ENCODE results near the gene EPHB1. TPM values are rescaled to one million over a fixed set of nuclear protein-coding genes. Genes with fewer than 3 reads are reported as not detected.

Gene EPHB1
- total and polyA plus RNA-seq, 2 of the 13 experiments (the other 11 are each of a cell fraction or from before 2014, with no cell fraction given): 0.07 to 0.21 TPM

DNA sequence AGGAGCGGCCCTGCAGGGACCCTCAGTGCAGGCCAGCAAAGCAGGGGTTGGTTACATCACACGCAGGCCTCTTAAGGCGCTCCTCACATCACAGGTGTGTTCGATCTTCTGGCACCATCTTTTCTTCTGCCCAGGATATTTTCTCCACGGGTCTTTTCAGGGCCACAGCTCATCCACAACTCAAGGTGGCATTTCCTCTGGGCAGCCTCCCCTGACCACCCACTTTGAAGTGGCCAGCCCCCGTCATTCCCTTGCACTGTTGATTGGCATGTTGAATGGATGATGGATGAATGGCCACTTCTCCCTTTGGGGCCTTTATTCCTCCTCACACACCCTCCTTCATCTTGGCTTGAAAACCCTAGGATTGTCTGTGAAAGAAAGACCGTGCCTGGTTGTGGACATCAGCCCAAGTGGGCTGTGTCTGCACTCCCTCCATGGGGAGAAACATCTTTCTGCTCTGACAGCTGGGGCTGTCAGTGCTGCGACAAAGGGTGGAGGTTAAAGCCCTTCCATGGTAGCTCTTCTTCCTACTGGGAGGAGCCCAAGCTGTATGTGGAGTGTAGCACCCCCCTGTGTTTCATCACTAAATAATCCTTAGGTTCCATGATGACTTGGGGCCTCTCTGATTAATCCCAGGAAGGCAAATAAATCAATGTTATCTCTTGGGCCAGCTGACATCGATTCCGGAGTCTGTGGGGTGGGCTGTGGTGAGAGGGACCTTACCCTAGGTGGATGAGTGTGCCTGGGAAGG, 102.5 kb downstream of the EPHB1 start:
- no peak overlapping the region for H3K4me2 ChIP-seq (ENCODE audit: low read depth, low read length)
- H3K27ac ChIP-seq (ENCODE audit: extremely low read length, insufficient read depth, low read length): no peak overlapping the region
- no peaks in the 10 kb centered on the region for H3K36me3 ChIP-seq (replicated peaks in 1 of 2; ENCODE audit: control insufficient read depth in 1 of 2, insufficient read depth in 2 of 2, low read length in 2 of 2)
- DNase-seq (ENCODE audit: low spot score) (no peak), ATAC-seq (no peak), FAIRE-seq (no peak)
- no peak overlapping the region for H2AFZ ChIP-seq (ENCODE audit: low read length)
- no peaks in the 10 kb centered on the region for H3K79me2 ChIP-seq (ENCODE audit: insufficient read depth, low read length)
- H3K4me1 ChIP-seq (ENCODE audit: insufficient read depth, low read length): no peaks in the 10 kb centered on the region
- H3K27me3 ChIP-seq (ENCODE audit: control insufficient read depth in 1 of 2, insufficient read depth in 2 of 2, low read length in 2 of 2): peaks cover 0 to 4% of the 10 kb centered on the region in 2 experiments; a peak in 2 of 5 replicates
- BruUV-seq (replicated peaks): no TSS peak
- no peak overlapping the region for H3K9ac ChIP-seq (ENCODE audit: insufficient read depth, low read depth, low read length)
- H3K4me3 ChIP-seq (replicated peaks in 1 of 3; ENCODE audit: insufficient read depth in 1 of 3, low read depth in 2 of 3, low read length in 3 of 3): no peak overlapping the region
- CTCF ChIA-PET (ENCODE audit: low intra/inter-chr PET ratio, low total read pairs): no interaction called here
- in situ Hi-C loops (cut with HindIII; ENCODE audit: extremely low pct_ligation_motif_present, low pct_unique_long_range_greater_than_20kb): no loop called here
- POLR2A ChIA-PET: no interaction called here
- TF ChIP-seq HDAC6 (IDR thresholded peaks at IDR 0.05; ENCODE audit: low read depth, low read length): no peak
- no peak for TF ChIP-seq PRDM4 (CRISPR knock-in tag; IDR thresholded peaks at IDR 0.05; ENCODE audit: borderline replicate concordance)
- TF ChIP-seq PCBP1 (IDR thresholded peaks at IDR 0.05; ENCODE audit: borderline replicate concordance, low read depth, low read length): no peak
- no peak for TF ChIP-seq GLI4 (CRISPR knock-in tag; IDR thresholded peaks at IDR 0.05; ENCODE audit: borderline replicate concordance)
- no peak for TF ChIP-seq TRIM24 (CRISPR knock-in tag; IDR thresholded peaks at IDR 0.05)
- TF ChIP-seq THAP7 (CRISPR knock-in tag; IDR thresholded peaks at IDR 0.05): no peak
- no peak for TF ChIP-seq MAF1 (CRISPR knock-in tag; IDR thresholded peaks at IDR 0.05; ENCODE audit: borderline replicate concordance)
- TF ChIP-seq ETV6 (CRISPR knock-in tag; conservative IDR thresholded peaks at IDR 0.05): no peak
- TF ChIP-seq MBNL3 (CRISPR knock-in tag; conservative IDR thresholded peaks at IDR 0.05): no peak
- TF ChIP-seq TEAD3 (CRISPR knock-in tag; optimal IDR thresholded peaks at IDR 0.05; ENCODE audit: borderline replicate concordance): no peak
- no peak for TF ChIP-seq RBAK (CRISPR knock-in tag; IDR thresholded peaks at IDR 0.05)
- TF ChIP-seq HOXA3 (CRISPR knock-in tag; IDR thresholded peaks at IDR 0.05): no peak
- TF ChIP-seq GFI1 (CRISPR knock-in tag; IDR thresholded peaks at IDR 0.05; ENCODE audit: borderline replicate concordance): no peak
- no peak for TF ChIP-seq MYNN (CRISPR knock-in tag; IDR thresholded peaks at IDR 0.05; ENCODE audit: low read depth)
- H3K9me3 ChIP-seq (ENCODE audit: low read length): no peaks in the 10 kb centered on the region
- H4K20me1 ChIP-seq (ENCODE audit: insufficient read depth, low read length): no peaks in the 10 kb centered on the region
- intact Hi-C loops (cut with micrococcal nuclease; ENCODE audit: unreplicated experiment): no loop called here
- WGBS (ENCODE audit: low lambda C conversion rate): 2% methylated on average over 7 of the region's 10 CpGs
